Measurements from ENCODE around the gene GID4.

GRCh38 chr17:17993852-17994251 is 45.4 kb upstream of the GID4 start:
- TF ChIP-seq CTCF (IDR thresholded peaks at IDR 0.05; ENCODE audit: low read depth, low read length) (no peak), POLR2A (IDR thresholded peaks at IDR 0.05; ENCODE audit: extremely low read depth, insufficient read length) (no peak), MYC (IDR thresholded peaks at IDR 0.05; ENCODE audit: low read depth, low read length) (no peak), MAX (IDR thresholded peaks at IDR 0.05; ENCODE audit: low read depth, low read length) (no peak)

Data from NB4 (cell line).